Central memory CD8-positive, alpha-beta T cell (primary cell): ENCODE measurements around the gene CCDC6.

Experiments used
- ATAC-seq: fragments of 150-1000 bp; cut with Tn5 transposase; replicated peaks from 2 replicates; pipeline ENCODE4 v1.10.0; 2022; ENCODE audit warnings: mild to moderate bottlenecking, moderate FRiP score, moderate number of reproducible peaks; ENCODE audit not compliant: poor library complexity, severe bottlenecking; ENCODE audit errors: extremely low read depth
- DNase-seq, 2 donors: peaks; one replicate each; pipeline ENCODE4 v3.0.0; 2021; ENCODE audit warnings: low spot score in 2 of 2
- H3K27ac Mint-ChIP-seq: one replicate; pipeline ENCODE4 v1.8.0; 2022; ENCODE audit warnings: low read depth, mild to moderate bottlenecking, moderate library complexity, mixed read lengths
- H3K27me3 Mint-ChIP-seq: one replicate; pipeline ENCODE4 v1.8.0; 2022; ENCODE audit warnings: mixed read lengths
- H3K36me3 Mint-ChIP-seq: one replicate; pipeline ENCODE4 v1.8.0; 2022; ENCODE audit warnings: mild to moderate bottlenecking, moderate library complexity, mixed read lengths; ENCODE audit not compliant: insufficient read depth
- H3K4me1 Mint-ChIP-seq: one replicate; pipeline ENCODE4 v1.8.0; 2022; ENCODE audit warnings: mixed read lengths
- H3K4me3 Mint-ChIP-seq: one replicate; pipeline ENCODE4 v1.8.0; 2022; ENCODE audit warnings: mild to moderate bottlenecking, moderate library complexity, mixed read lengths
- H3K9me3 Mint-ChIP-seq: one replicate; pipeline ENCODE4 v1.8.0; 2022; ENCODE audit warnings: mixed read lengths

Gene CCDC6

GRCh38 chr10:59781511-59781910, 124.8 kb downstream of the CCDC6 start:
- Mint-ChIP-seq H3K27ac (no peak overlapping the region), H3K4me3 (no peak overlapping the region), H3K4me1 (no peaks in the 10 kb centered on the region), H3K27me3 (no peaks in the 10 kb centered on the region), H3K36me3 (no peaks in the 10 kb centered on the region), H3K9me3 (no peaks in the 10 kb centered on the region)
- ATAC-seq, result no peak
- DNase-seq, result no peak

- no peak overlapping the region for H3K4me3 Mint-ChIP-seq
- no peak overlapping the region for H3K27ac Mint-ChIP-seq
- no peaks in the 10 kb centered on the region for H3K36me3 Mint-ChIP-seq
- no peaks in the 10 kb centered on the region for H3K27me3 Mint-ChIP-seq
- DNase-seq (no peak), ATAC-seq (no peak)
- H3K4me1 Mint-ChIP-seq, result no peaks in the 10 kb centered on the region
- H3K9me3 Mint-ChIP-seq, result no peaks in the 10 kb centered on the region
Measured at GRCh38 chr10:59779756-59780533, 126.4 kb downstream of the CCDC6 start.

GRCh38 chr10:59774451-59774850, 131.9 kb downstream of the CCDC6 start:
- ATAC-seq, result no peak
- no peaks in the 10 kb centered on the region for H3K4me1 Mint-ChIP-seq
- no peak overlapping the region for H3K4me3 Mint-ChIP-seq
- no peak for DNase-seq
- peaks cover 18% of the 10 kb centered on the region for H3K27me3 Mint-ChIP-seq
- no peaks in the 10 kb centered on the region for H3K9me3 Mint-ChIP-seq
- H3K27ac Mint-ChIP-seq, result no peak overlapping the region
- H3K36me3 Mint-ChIP-seq, result no peaks in the 10 kb centered on the region

- Mint-ChIP-seq H3K9me3 (no peaks in the 10 kb centered on the region), H3K27ac (no peak overlapping the region), H3K4me3 (no peak overlapping the region)
Measured at GRCh38 chr10:59773088-59773487, 133.3 kb downstream of the CCDC6 start.

GRCh38 chr10:59771162-59771807, 135.1 kb downstream of the CCDC6 start:
- Mint-ChIP-seq H3K36me3 (no peaks in the 10 kb centered on the region), H3K4me1 (no peaks in the 10 kb centered on the region), H3K9me3 (no peaks in the 10 kb centered on the region), H3K4me3 (no peak overlapping the region), H3K27me3 (peaks cover 19% of the 10 kb centered on the region), H3K27ac (peak overlapping the region; percentile 36)
- ATAC-seq, result no peak
- DNase-seq, result no peak

More at GRCh38 chr10:59773088-59773487, 133.3 kb downstream of the CCDC6 start:
- Mint-ChIP-seq H3K4me1 (no peaks in the 10 kb centered on the region), H3K36me3 (no peaks in the 10 kb centered on the region), H3K27me3 (peaks cover 19% of the 10 kb centered on the region)
- ATAC-seq, result no peak
- no peak for DNase-seq

GRCh38 chr10:59770689-59771088, 135.7 kb downstream of the CCDC6 start:
- H3K27me3 Mint-ChIP-seq, result peaks cover 19% of the 10 kb centered on the region
- DNase-seq, result no peak
- H3K36me3 Mint-ChIP-seq, result no peaks in the 10 kb centered on the region
- no peak overlapping the region for H3K4me3 Mint-ChIP-seq
- H3K27ac Mint-ChIP-seq, result peak overlapping the region; percentile 36
- ATAC-seq, result no peak
- no peaks in the 10 kb centered on the region for H3K9me3 Mint-ChIP-seq
- no peaks in the 10 kb centered on the region for H3K4me1 Mint-ChIP-seq

GRCh38 chr10:59762505-59762904, 143.9 kb downstream of the CCDC6 start:
- Mint-ChIP-seq H3K27ac (no peak overlapping the region), H3K36me3 (no peaks in the 10 kb centered on the region), H3K27me3 (peaks cover 43% of the 10 kb centered on the region), H3K9me3 (no peaks in the 10 kb centered on the region), H3K4me1 (no peaks in the 10 kb centered on the region), H3K4me3 (no peak overlapping the region)
- ATAC-seq (no peak), DNase-seq (no peak)

- no peaks in the 10 kb centered on the region for H3K4me1 Mint-ChIP-seq
- ATAC-seq, result no peak
- no peak for DNase-seq
- peaks cover 26% of the 10 kb centered on the region for H3K27me3 Mint-ChIP-seq
- H3K9me3 Mint-ChIP-seq, result no peaks in the 10 kb centered on the region
- no peak overlapping the region for H3K27ac Mint-ChIP-seq
- no peaks in the 10 kb centered on the region for H3K36me3 Mint-ChIP-seq
- no peak overlapping the region for H3K4me3 Mint-ChIP-seq
Measured at GRCh38 chr10:59757966-59758365, 148.4 kb downstream of the CCDC6 start.

GRCh38 chr10:59754951-59755350, 151.4 kb downstream of the CCDC6 start:
- no peak overlapping the region for H3K4me3 Mint-ChIP-seq
- no peak for DNase-seq
- H3K27me3 Mint-ChIP-seq, result peaks cover 34% of the 10 kb centered on the region
- H3K36me3 Mint-ChIP-seq, result no peaks in the 10 kb centered on the region
- H3K27ac Mint-ChIP-seq, result no peak overlapping the region
- H3K4me1 Mint-ChIP-seq, result no peaks in the 10 kb centered on the region
- H3K9me3 Mint-ChIP-seq, result no peaks in the 10 kb centered on the region
- ATAC-seq, result no peak

GRCh38 chr10:59753267-59753666, 153.1 kb downstream of the CCDC6 start, which contains the start of gene MRLN:
TSS of gene MRLN (minus strand) at chr10:59753455.
- DNase-seq (no peak), ATAC-seq (no peak)
- H3K36me3 Mint-ChIP-seq, result no peaks in the 10 kb centered on the region
- no peaks in the 10 kb centered on the region for H3K9me3 Mint-ChIP-seq
- H3K27me3 Mint-ChIP-seq, result peaks cover 47% of the 10 kb centered on the region
- H3K4me3 Mint-ChIP-seq, result no peak within 1 kb of the TSS
- no peak within 1 kb of the TSS for H3K27ac Mint-ChIP-seq
- H3K4me1 Mint-ChIP-seq, result no peaks in the 10 kb centered on the region

- Mint-ChIP-seq H3K9me3 (no peaks in the 10 kb centered on the region), H3K27me3 (peaks cover 56% of the 10 kb centered on the region), H3K4me3 (no peak overlapping the region), H3K27ac (no peak overlapping the region), H3K4me1 (no peaks in the 10 kb centered on the region), H3K36me3 (no peaks in the 10 kb centered on the region)
- DNase-seq, result no peak
- ATAC-seq, result no peak
Measured at GRCh38 chr10:59752278-59752940, 153.9 kb downstream of the CCDC6 start.

GRCh38 chr10:59750155-59750945, 156.0 kb downstream of the CCDC6 start:
- no peak for ATAC-seq

More at GRCh38 chr10:59750155-59750945, 156.0 kb downstream of the CCDC6 start:
- Mint-ChIP-seq H3K36me3 (no peaks in the 10 kb centered on the region), H3K27me3 (peaks cover 62% of the 10 kb centered on the region), H3K9me3 (no peaks in the 10 kb centered on the region), H3K4me3 (no peak overlapping the region), H3K27ac (no peak overlapping the region), H3K4me1 (no peaks in the 10 kb centered on the region)
- no peak for DNase-seq
